Common myeloid progenitor, CD34-positive (primary cell): ENCODE measurements around the gene MGLL.

Experiments used
- CTCF ChIA-PET: fragments of 350-600 bp; sonication (Branson Sonifier 250); formaldehyde crosslinking; loops from one replicate; lab custom pipeline; 2021; ENCODE audit warnings: antibody characterized with exemption; lab: Charles Lee
- POLR2A ChIA-PET: fragments of 350-600 bp; sonication (Branson Sonifier 250); formaldehyde crosslinking; loops from one replicate; lab custom pipeline; 2021; ENCODE audit warnings: antibody characterized with exemption; lab: Charles Lee
- DNase-seq, 3 donors: peaks; one replicate each; pipeline versions ENCODE4 v3.0.0 to v3.0.0-alpha.2; 2013
- H3K27ac ChIP-seq, 2 experiments: 1 replicate in 1 of 2; 2 replicates in 1 of 2; pipeline ENCODE4 v1.7.0; 2013; ENCODE audit warnings: inconsistent platforms in 2 of 2, low read length in 2 of 2, mild to moderate bottlenecking in 2 of 2, low read depth in 1 of 2, moderate library complexity in 1 of 2; ENCODE audit not compliant: severe bottlenecking in 2 of 2, insufficient read depth in 1 of 2, poor library complexity in 1 of 2
- H3K27me3 ChIP-seq, 5 experiments: replicated peaks in 2 of 5; 1 replicate in 3 of 5; 2 replicates in 2 of 5; pipeline versions ENCODE4 v1.6.1 to v1.7.0; 2013; ENCODE audit warnings: low read length in 4 of 5, mild to moderate bottlenecking in 2 of 5, moderate library complexity in 2 of 5, inconsistent platforms in 1 of 5; ENCODE audit not compliant: insufficient read depth in 5 of 5, control insufficient read depth in 4 of 5
- H3K36me3 ChIP-seq, 4 experiments: 1 replicate in 2 of 4; 2 replicates in 2 of 4; pipeline versions ENCODE4 v1.6.1 to v1.7.0; 2013; ENCODE audit warnings: low read length in 3 of 4, control low read depth in 1 of 4, mild to moderate bottlenecking in 1 of 4; ENCODE audit not compliant: control insufficient read depth in 4 of 4, insufficient read depth in 4 of 4
- H3K4me1 ChIP-seq, 4 experiments: 1 replicate in 3 of 4; 2 replicates in 1 of 4; pipeline versions ENCODE4 v1.6.1 to v1.7.1; 2013; ENCODE audit warnings: low read length in 3 of 4, mild to moderate bottlenecking in 3 of 4, control low read depth in 1 of 4, inconsistent platforms in 1 of 4, moderate library complexity in 1 of 4; ENCODE audit not compliant: control insufficient read depth in 4 of 4, insufficient read depth in 4 of 4; ENCODE audit errors: control extremely low read depth in 1 of 4
- H3K4me3 ChIP-seq, 7 experiments: 1 replicate in 4 of 7; 2 replicates in 3 of 7; pipeline versions ENCODE4 v1.5.1 to v1.7.0; 2013; ENCODE audit warnings: mild to moderate bottlenecking in 7 of 7, low read length in 6 of 7, moderate library complexity in 6 of 7, inconsistent platforms in 2 of 7, low read depth in 2 of 7, control low read depth in 1 of 7; ENCODE audit not compliant: insufficient read depth in 4 of 7, control insufficient read depth in 1 of 7; ENCODE audit errors: extremely low read depth in 1 of 7
- H3K9me3 ChIP-seq, 5 experiments: 1 replicate in 4 of 5; 2 replicates in 1 of 5; pipeline versions ENCODE4 v1.6.1 to v1.7.1; 2013; ENCODE audit warnings: low read length in 4 of 5, mild to moderate bottlenecking in 2 of 5, inconsistent platforms in 1 of 5, low read depth in 1 of 5, moderate library complexity in 1 of 5; ENCODE audit not compliant: control insufficient read depth in 4 of 5, insufficient read depth in 2 of 5; ENCODE audit errors: control extremely low read depth in 1 of 5
- WGBS: methylation state at CpG from one replicate; pipeline ENCODE4 v1.1.5; 2013; ENCODE audit not compliant: insufficient coverage; 5-methylcytosine and 5-hydroxymethylcytosine counted together

The MGLL gene

GRCh38 chr3:127726894-127727293, 95.4 kb downstream of the MGLL start:
- ChIA-PET POLR2A (no interaction called here), CTCF (interaction anchor here (1.2 to 1.3 kb wide), 2 partner anchors 10 to 33 kb away, joined by 3 read pairs; no protein-coding TSS in a partner anchor)
- peaks cover 5 to 36% (median 17%) of the 10 kb centered on the region in 4 experiments for H3K4me1 ChIP-seq
- H3K4me3 ChIP-seq, result no peak overlapping the region
- 90% methylated on average over 2 of the region's 3 CpGs for WGBS
- no peaks in the 10 kb centered on the region for H3K9me3 ChIP-seq
- no peaks in the 10 kb centered on the region for H3K27me3 ChIP-seq
- no peak for DNase-seq
- peaks cover 2 to 20% (median 20%) of the 10 kb centered on the region in 4 experiments for H3K36me3 ChIP-seq
- H3K27ac ChIP-seq, result no peak overlapping the region

- no peak for DNase-seq
- ChIA-PET CTCF (interaction anchor here (1.0 kb wide), 1 partner anchor 29 kb away, joined by 3 read pairs; no protein-coding TSS in a partner anchor), POLR2A (no interaction called here)
- H3K4me1 ChIP-seq, result peaks cover 0 to 4% (median 0%) of the 10 kb centered on the region in 4 experiments
- peaks cover 2 to 53% (median 37%) of the 10 kb centered on the region in 4 experiments for H3K36me3 ChIP-seq
- no peak overlapping the region for H3K4me3 ChIP-seq
- no peak overlapping the region for H3K27ac ChIP-seq
- H3K27me3 ChIP-seq, result no peaks in the 10 kb centered on the region
- no peaks in the 10 kb centered on the region for H3K9me3 ChIP-seq
- WGBS, result 96% methylated on average over 8 of the region's 11 CpGs
These were observed 99.2 kb downstream of the MGLL start for GRCh38 chr3:127723011-127723567.

DNA sequence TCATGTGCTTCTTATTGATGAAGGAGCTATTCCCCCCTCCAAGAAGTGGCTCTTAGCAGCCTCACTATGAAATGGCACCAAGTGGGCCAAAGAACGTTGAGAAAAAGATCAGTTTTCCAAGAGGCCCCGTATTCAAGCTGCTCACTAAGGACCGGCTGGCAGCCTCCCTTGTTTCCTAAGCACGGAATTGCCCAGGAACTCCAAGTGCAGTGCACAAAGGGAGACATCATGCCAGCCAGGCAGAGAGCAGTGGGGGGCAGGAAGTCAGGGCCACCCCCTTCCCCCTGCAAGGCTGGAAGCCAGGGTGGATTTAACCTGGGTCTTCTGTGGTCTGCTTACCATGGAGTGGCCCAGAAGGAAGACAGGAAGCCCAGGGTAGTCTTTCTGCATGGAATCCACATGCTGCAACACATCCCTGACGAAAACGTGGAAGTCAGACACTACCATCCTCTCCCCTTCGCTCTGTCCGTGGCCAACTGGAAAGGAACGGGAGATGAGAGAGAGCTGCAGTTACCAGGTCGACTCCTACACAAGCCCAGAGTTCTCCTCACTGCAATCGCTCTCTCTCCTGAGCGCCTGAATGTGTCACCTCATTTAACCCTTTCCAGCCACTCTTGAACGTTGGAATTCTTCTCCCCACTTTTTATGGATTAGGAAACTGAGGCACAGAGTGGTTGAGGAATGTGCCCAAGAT, 100.1 kb downstream of the MGLL start:
- Histone ChIP-seq H3K9me3 (no peaks in the 10 kb centered on the region), H3K36me3 (peaks cover 2 to 55% (median 40%) of the 10 kb centered on the region in 4 experiments), H3K4me1 (peaks cover 0 to 4% (median 0%) of the 10 kb centered on the region in 4 experiments), H3K27me3 (no peaks in the 10 kb centered on the region), H3K27ac (no peak overlapping the region), H3K4me3 (no peak overlapping the region)
- ChIA-PET CTCF (no interaction called here), POLR2A (no interaction called here)
- DNase-seq, result no peak
- 87% methylated on average over 10 of the region's 13 CpGs for WGBS

GRCh38 chr3:127720985-127721935, 101.1 kb downstream of the MGLL start:
- Histone ChIP-seq H3K4me3 (no peak overlapping the region), H3K9me3 (no peaks in the 10 kb centered on the region), H3K4me1 (no peaks in the 10 kb centered on the region), H3K27ac (no peak overlapping the region), H3K36me3 (peaks cover 2 to 63% (median 42%) of the 10 kb centered on the region in 4 experiments), H3K27me3 (no peaks in the 10 kb centered on the region)
- 100% methylated on average over 11 of the region's 17 CpGs for WGBS
- POLR2A ChIA-PET, result no interaction called here
- CTCF ChIA-PET, result no interaction called here
- DNase-seq, result no peak

GRCh38 chr3:127720161-127720823, 102.0 kb downstream of the MGLL start:
- Histone ChIP-seq H3K9me3 (no peaks in the 10 kb centered on the region), H3K4me1 (peaks cover 0 to 6% (median 0%) of the 10 kb centered on the region in 4 experiments), H3K4me3 (no peak overlapping the region), H3K27ac (no peak overlapping the region), H3K27me3 (no peaks in the 10 kb centered on the region), H3K36me3 (peaks cover 2 to 68% (median 44%) of the 10 kb centered on the region in 4 experiments)
- CTCF ChIA-PET, result no interaction called here
- POLR2A ChIA-PET, result no interaction called here
- DNase-seq, result no peak
- WGBS, result over 99% methylated on average over 15 of the region's 15 CpGs

GRCh38 chr3:127719369-127719768, 102.9 kb downstream of the MGLL start:
- no peaks in the 10 kb centered on the region for H3K27me3 ChIP-seq
- H3K36me3 ChIP-seq, result peaks cover 2 to 68% (median 42%) of the 10 kb centered on the region in 4 experiments
- ChIA-PET CTCF (no interaction called here), POLR2A (no interaction called here)
- H3K4me3 ChIP-seq, result no peak overlapping the region
- no peaks in the 10 kb centered on the region for H3K9me3 ChIP-seq
- DNase-seq, result no peak
- peaks cover 0 to 8% (median 0%) of the 10 kb centered on the region in 4 experiments for H3K4me1 ChIP-seq
- 100% methylated on average over 8 of the region's 8 CpGs for WGBS
- H3K27ac ChIP-seq, result no peak overlapping the region
